Liver (tissue), 9 donors: Measurements from ENCODE around the gene PMS1. TPM values are rescaled to one million over a fixed set of nuclear protein-coding genes. Genes with fewer than 3 reads are reported as not detected.

ENCODE experiments used
- DNase-seq: peaks from one replicate; pipeline ENCODE4 v3.0.0-alpha.2; 2017; ENCODE audit warnings: low spot score
- H3K27ac ChIP-seq, 2 donors: one replicate each; pipeline ENCODE4 v1.7.0; 2013; ENCODE audit warnings: inconsistent platforms in 2 of 2, low read length in 2 of 2, control low read depth in 1 of 2, low read depth in 1 of 2, mild to moderate bottlenecking in 1 of 2
- H3K27me3 ChIP-seq, 4 donors: one replicate each; pipeline versions ENCODE4 v1.6.1 to v1.7.0; 2013; ENCODE audit warnings: low read length in 3 of 4, inconsistent platforms in 1 of 4, mild to moderate bottlenecking in 1 of 4, moderate library complexity in 1 of 4; ENCODE audit not compliant: control insufficient read depth in 4 of 4, insufficient read depth in 4 of 4
- H3K36me3 ChIP-seq, 4 donors: one replicate each; pipeline versions ENCODE4 v1.6.1 to v1.7.0; 2013; ENCODE audit warnings: low read length in 3 of 4, mild to moderate bottlenecking in 3 of 4, low read depth in 1 of 4, moderate library complexity in 1 of 4; ENCODE audit not compliant: control insufficient read depth in 4 of 4, insufficient read depth in 3 of 4
- H3K4me1 ChIP-seq, 4 donors: one replicate each; pipeline versions ENCODE4 v1.6.1 to v1.7.0; 2013; ENCODE audit warnings: low read length in 3 of 4, mild to moderate bottlenecking in 3 of 4, moderate library complexity in 1 of 4; ENCODE audit not compliant: control insufficient read depth in 4 of 4, insufficient read depth in 4 of 4
- H3K4me3 ChIP-seq, 3 donors: one replicate each; pipeline versions ENCODE4 v1.6.1 to v1.7.0; 2013; ENCODE audit warnings: low read length in 3 of 3, control low read depth in 1 of 3, low read depth in 1 of 3, mild to moderate bottlenecking in 1 of 3
- H3K9ac ChIP-seq, 2 donors: one replicate each; pipeline ENCODE4 v1.7.0; 2013; ENCODE audit warnings: low read length in 2 of 2, mild to moderate bottlenecking in 2 of 2, moderate library complexity in 2 of 2, control low read depth in 1 of 2, low read depth in 1 of 2
- H3K9me3 ChIP-seq, 4 donors: one replicate each; pipeline versions ENCODE4 v1.6.1 to v1.7.0; 2013; ENCODE audit warnings: low read length in 3 of 4; ENCODE audit not compliant: control insufficient read depth in 4 of 4
- ATF3 ChIP-seq: IDR thresholded peaks from 2 replicates; pipeline ENCODE4 v1.6.1; 2016; ENCODE audit warnings: antibody characterized with exemption
- EGR1 ChIP-seq, 2 donors: IDR thresholded peaks; 2 replicates each; pipeline ENCODE4 v1.6.1; 2016 to 2018; ENCODE audit warnings: antibody characterized with exemption in 2 of 2, low read depth in 2 of 2
- FOXA1 ChIP-seq: IDR thresholded peaks from 2 replicates; pipeline ENCODE4 v1.6.1; 2016; ENCODE audit warnings: antibody characterized with exemption
- FOXA2 ChIP-seq: IDR thresholded peaks from 2 replicates; pipeline ENCODE4 v1.6.1; 2016; ENCODE audit warnings: antibody characterized with exemption
- GABPA ChIP-seq, 2 donors: IDR thresholded peaks in 1 of 2; conservative IDR thresholded peaks in 1 of 2; 2 replicates each; pipeline ENCODE4 v1.6.1; 2016; ENCODE audit warnings: antibody characterized with exemption in 2 of 2, mild to moderate bottlenecking in 1 of 2, moderate library complexity in 1 of 2
- HNF4A ChIP-seq, 2 donors: conservative IDR thresholded peaks; 2 replicates each; pipeline ENCODE4 v1.6.1; 2016; ENCODE audit warnings: antibody characterized with exemption in 2 of 2, mild to moderate bottlenecking in 2 of 2
- HNF4G ChIP-seq: IDR thresholded peaks from 2 replicates; pipeline ENCODE4 v1.6.1; 2016; ENCODE audit warnings: antibody characterized with exemption
- JUND ChIP-seq, 2 donors: IDR thresholded peaks; 2 replicates each; pipeline ENCODE4 v1.6.1; 2016; ENCODE audit warnings: antibody characterized with exemption in 2 of 2
- MAX ChIP-seq: IDR thresholded peaks from 2 replicates; pipeline ENCODE4 v1.6.1; 2016; ENCODE audit warnings: antibody characterized with exemption
- NR2F2 ChIP-seq: IDR thresholded peaks from 2 replicates; pipeline ENCODE4 v1.6.1; 2016; ENCODE audit warnings: antibody characterized with exemption
- RAD21 ChIP-seq, 2 donors: IDR thresholded peaks; 2 replicates each; pipeline ENCODE4 v1.6.1; 2016; ENCODE audit warnings: antibody characterized with exemption in 2 of 2, mild to moderate bottlenecking in 2 of 2
- RXRA ChIP-seq, 2 donors: IDR thresholded peaks; 2 replicates each; pipeline ENCODE4 v1.6.1; 2017 to 2018; ENCODE audit warnings: antibody characterized with exemption in 2 of 2, mild to moderate bottlenecking in 1 of 2
- SP1 ChIP-seq: IDR thresholded peaks from 2 replicates; pipeline ENCODE4 v1.6.1; 2018; ENCODE audit warnings: antibody characterized with exemption, mild to moderate bottlenecking
- TAF1 ChIP-seq: conservative IDR thresholded peaks from 2 replicates; pipeline ENCODE4 v1.6.1; 2016; ENCODE audit warnings: antibody characterized with exemption, mild to moderate bottlenecking
- YY1 ChIP-seq: IDR thresholded peaks from 2 replicates; pipeline ENCODE4 v1.6.1; 2016; ENCODE audit warnings: antibody characterized with exemption, mild to moderate bottlenecking
- WGBS: extraction: QIAGEN DNeasy Blood & Tissue Kit; methylation state at CpG from one replicate; pipeline ENCODE4 v1.1.7; 2013; 5-methylcytosine and 5-hydroxymethylcytosine counted together
- polyA plus RNA-seq, 2 donors: library from polyadenylated mRNA; stranded (reverse) in 1 of 2; unstranded in 1 of 2; fragments of 200-250 nt in 1 of 2; fragments of >200 nt in 1 of 2; fragmentation: Nextera tagmentation in 1 of 2; extraction: Ambion mirVana in 1 of 2; gene quantifications; one replicate each; pipeline versions ENCODE4 v1.2.1 to v1.2.3, GENCODE V29; 2013 to 2015
- total RNA-seq, 2 donors: library from RNA; depleted of rRNA; stranded (reverse); fragments of >200 nt; gene quantifications; one replicate each; pipeline ENCODE4 v1.2.3, GENCODE V29; 2014
- TF ChIP-seq, protein P1 (sequence below): IDR thresholded peaks from 2 replicates; pipeline ENCODE4 v1.6.1; 2016; ENCODE audit warnings: antibody characterized with exemption
- TF ChIP-seq, protein P2 (sequence below): fragments of 150-350 bp; IDR thresholded peaks from 2 replicates; pipeline ENCODE4 v1.5.1; 2017; ENCODE audit warnings: improper control_type of control experiment, low read depth, low read length; ENCODE audit not compliant: missing input control
- TF ChIP-seq, protein P3 (sequence below): IDR thresholded peaks from 2 replicates; pipeline ENCODE4 v1.6.1; 2016; ENCODE audit warnings: antibody characterized with exemption, mild to moderate bottlenecking
- donor health status: healthy.
- donor health status: healthy.
- donor health status: healthy.
- donor health status: healthy.
- donor health status: healthy.

Gene PMS1
- total and polyA plus RNA-seq, 4 donors, result 3.0 to 19.2 (median 8.7) TPM

- Histone ChIP-seq H3K36me3 (peaks cover 0 to 8% (median 3%) of the 10 kb centered on the region in 4 donors), H3K9ac (no peak overlapping the region), H3K9me3 (no peaks in the 10 kb centered on the region), H3K27me3 (no peaks in the 10 kb centered on the region), H3K4me1 (no peaks in the 10 kb centered on the region), H3K4me3 (no peak overlapping the region), H3K27ac (no peak overlapping the region)
- 91% methylated on average over 3 of the region's 3 CpGs for WGBS
- TF ChIP-seq, protein P1, sequence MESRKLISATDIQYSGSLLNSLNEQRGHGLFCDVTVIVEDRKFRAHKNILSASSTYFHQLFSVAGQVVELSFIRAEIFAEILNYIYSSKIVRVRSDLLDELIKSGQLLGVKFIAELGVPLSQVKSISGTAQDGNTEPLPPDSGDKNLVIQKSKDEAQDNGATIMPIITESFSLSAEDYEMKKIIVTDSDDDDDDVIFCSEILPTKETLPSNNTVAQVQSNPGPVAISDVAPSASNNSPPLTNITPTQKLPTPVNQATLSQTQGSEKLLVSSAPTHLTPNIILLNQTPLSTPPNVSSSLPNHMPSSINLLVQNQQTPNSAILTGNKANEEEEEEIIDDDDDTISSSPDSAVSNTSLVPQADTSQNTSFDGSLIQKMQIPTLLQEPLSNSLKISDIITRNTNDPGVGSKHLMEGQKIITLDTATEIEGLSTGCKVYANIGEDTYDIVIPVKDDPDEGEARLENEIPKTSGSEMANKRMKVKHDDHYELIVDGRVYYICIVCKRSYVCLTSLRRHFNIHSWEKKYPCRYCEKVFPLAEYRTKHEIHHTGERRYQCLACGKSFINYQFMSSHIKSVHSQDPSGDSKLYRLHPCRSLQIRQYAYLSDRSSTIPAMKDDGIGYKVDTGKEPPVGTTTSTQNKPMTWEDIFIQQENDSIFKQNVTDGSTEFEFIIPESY, result no peak
- TF ChIP-seq HNF4G, result no peak
- TF ChIP-seq, protein P2, sequence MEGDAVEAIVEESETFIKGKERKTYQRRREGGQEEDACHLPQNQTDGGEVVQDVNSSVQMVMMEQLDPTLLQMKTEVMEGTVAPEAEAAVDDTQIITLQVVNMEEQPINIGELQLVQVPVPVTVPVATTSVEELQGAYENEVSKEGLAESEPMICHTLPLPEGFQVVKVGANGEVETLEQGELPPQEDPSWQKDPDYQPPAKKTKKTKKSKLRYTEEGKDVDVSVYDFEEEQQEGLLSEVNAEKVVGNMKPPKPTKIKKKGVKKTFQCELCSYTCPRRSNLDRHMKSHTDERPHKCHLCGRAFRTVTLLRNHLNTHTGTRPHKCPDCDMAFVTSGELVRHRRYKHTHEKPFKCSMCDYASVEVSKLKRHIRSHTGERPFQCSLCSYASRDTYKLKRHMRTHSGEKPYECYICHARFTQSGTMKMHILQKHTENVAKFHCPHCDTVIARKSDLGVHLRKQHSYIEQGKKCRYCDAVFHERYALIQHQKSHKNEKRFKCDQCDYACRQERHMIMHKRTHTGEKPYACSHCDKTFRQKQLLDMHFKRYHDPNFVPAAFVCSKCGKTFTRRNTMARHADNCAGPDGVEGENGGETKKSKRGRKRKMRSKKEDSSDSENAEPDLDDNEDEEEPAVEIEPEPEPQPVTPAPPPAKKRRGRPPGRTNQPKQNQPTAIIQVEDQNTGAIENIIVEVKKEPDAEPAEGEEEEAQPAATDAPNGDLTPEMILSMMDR, result no peak
- TF ChIP-seq FOXA1, result no peak
- no peak for TF ChIP-seq JUND (IDR thresholded peaks at IDR 0.05)
- no peak for DNase-seq
Observed at GRCh38 chr2:189818249-189819038, 34.2 kb downstream of the PMS1 start.

- Histone ChIP-seq H3K36me3 (peaks cover 0 to 8% (median 3%) of the 10 kb centered on the region in 4 donors), H3K9me3 (no peaks in the 10 kb centered on the region), H3K4me1 (no peaks in the 10 kb centered on the region), H3K9ac (no peak overlapping the region), H3K4me3 (no peak overlapping the region), H3K27ac (no peak overlapping the region), H3K27me3 (no peaks in the 10 kb centered on the region)
- TF ChIP-seq FOXA2 (no peak), RAD21 (IDR thresholded peaks at IDR 0.05) (no peak), FOXA1 (no peak), TAF1 (no peak), HNF4G (no peak), RXRA (IDR thresholded peaks at IDR 0.05) (no peak), NR2F2 (no peak), MAX (no peak), EGR1 (IDR thresholded peaks at IDR 0.05; ENCODE audit: low read depth in 2 of 2) (no peak), GABPA (IDR thresholded peaks at IDR 0.05 in 1 of 2, conservative IDR thresholded peaks at IDR 0.05 in 1 of 2) (no peak), YY1 (no peak), ATF3 (no peak), SP1 (no peak), JUND (IDR thresholded peaks at IDR 0.05) (no peak), HNF4A (conservative IDR thresholded peaks at IDR 0.05) (no peak)
- TF ChIP-seq, protein P1, result no peak
- TF ChIP-seq, protein P3, sequence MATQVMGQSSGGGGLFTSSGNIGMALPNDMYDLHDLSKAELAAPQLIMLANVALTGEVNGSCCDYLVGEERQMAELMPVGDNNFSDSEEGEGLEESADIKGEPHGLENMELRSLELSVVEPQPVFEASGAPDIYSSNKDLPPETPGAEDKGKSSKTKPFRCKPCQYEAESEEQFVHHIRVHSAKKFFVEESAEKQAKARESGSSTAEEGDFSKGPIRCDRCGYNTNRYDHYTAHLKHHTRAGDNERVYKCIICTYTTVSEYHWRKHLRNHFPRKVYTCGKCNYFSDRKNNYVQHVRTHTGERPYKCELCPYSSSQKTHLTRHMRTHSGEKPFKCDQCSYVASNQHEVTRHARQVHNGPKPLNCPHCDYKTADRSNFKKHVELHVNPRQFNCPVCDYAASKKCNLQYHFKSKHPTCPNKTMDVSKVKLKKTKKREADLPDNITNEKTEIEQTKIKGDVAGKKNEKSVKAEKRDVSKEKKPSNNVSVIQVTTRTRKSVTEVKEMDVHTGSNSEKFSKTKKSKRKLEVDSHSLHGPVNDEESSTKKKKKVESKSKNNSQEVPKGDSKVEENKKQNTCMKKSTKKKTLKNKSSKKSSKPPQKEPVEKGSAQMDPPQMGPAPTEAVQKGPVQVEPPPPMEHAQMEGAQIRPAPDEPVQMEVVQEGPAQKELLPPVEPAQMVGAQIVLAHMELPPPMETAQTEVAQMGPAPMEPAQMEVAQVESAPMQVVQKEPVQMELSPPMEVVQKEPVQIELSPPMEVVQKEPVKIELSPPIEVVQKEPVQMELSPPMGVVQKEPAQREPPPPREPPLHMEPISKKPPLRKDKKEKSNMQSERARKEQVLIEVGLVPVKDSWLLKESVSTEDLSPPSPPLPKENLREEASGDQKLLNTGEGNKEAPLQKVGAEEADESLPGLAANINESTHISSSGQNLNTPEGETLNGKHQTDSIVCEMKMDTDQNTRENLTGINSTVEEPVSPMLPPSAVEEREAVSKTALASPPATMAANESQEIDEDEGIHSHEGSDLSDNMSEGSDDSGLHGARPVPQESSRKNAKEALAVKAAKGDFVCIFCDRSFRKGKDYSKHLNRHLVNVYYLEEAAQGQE, result no peak
- TF ChIP-seq, protein P2, result no peak
- no peak for DNase-seq
- WGBS, result 94% methylated on average over 1 of the region's 1 CpG
Observed at GRCh38 chr2:189819297-189819704, 35.1 kb downstream of the PMS1 start.
